ENCODE data around the gene SOCS3.

The SOCS3 gene

GRCh38 chr17:78377858-78378224 is 18.0 kb upstream of the SOCS3 start:
- peaks cover 21% of the 10 kb centered on the region for H3K4me1 ChIP-seq (ENCODE audit: control insufficient read depth, insufficient read depth, low read length)
- H3K9me3 ChIP-seq (ENCODE audit: control insufficient read depth in 2 of 2, low read length in 2 of 2), result no peaks in the 10 kb centered on the region
- peak overlapping the region; percentile 72 to 82 for H3K9ac ChIP-seq (ENCODE audit: low read length in 2 of 2)
- peak overlapping the region; percentile 92 to 93 for H3K4me3 ChIP-seq (ENCODE audit: low read length in 2 of 2)
- peak overlapping the region; percentile 76 for H3K27ac ChIP-seq (ENCODE audit: low read length)
- H3K27me3 ChIP-seq (ENCODE audit: control insufficient read depth in 1 of 2, insufficient read depth in 2 of 2, low read length in 2 of 2), result no peaks in the 10 kb centered on the region
- no peaks in the 10 kb centered on the region for H3K36me3 ChIP-seq (ENCODE audit: control insufficient read depth in 2 of 2, insufficient read depth in 2 of 2, low read length in 2 of 2)

DNA sequence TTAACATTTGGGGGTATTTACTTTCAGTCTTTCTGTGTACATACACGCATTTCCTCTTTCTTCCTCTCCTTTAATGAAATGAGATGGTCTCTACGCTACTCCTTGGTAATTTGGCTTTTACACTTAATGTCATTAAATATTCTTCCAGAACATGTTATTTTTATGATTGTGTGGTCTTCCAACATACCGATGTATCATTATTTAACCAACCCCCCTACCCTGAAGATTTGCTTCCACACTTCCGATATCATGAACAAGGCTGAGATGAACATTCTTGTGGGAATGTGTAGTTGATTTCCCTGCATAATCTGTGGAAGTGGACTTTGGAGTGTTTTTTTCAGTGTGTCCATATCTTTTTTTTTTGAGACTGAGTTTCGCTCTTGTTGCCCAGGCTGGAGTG is 16.3 kb upstream of the SOCS3 start:
- H3K4me1 ChIP-seq (ENCODE audit: control insufficient read depth, insufficient read depth, low read length), result peaks cover 15% of the 10 kb centered on the region
- H3K27ac ChIP-seq (ENCODE audit: low read length), result peak overlapping the region; percentile 49
- no peak overlapping the region for H3K9ac ChIP-seq (ENCODE audit: low read length in 2 of 2)
- H3K4me3 ChIP-seq (ENCODE audit: low read length in 2 of 2), result no peak overlapping the region
- H3K27me3 ChIP-seq (ENCODE audit: control insufficient read depth in 1 of 2, insufficient read depth in 2 of 2, low read length in 2 of 2), result no peaks in the 10 kb centered on the region
- no peaks in the 10 kb centered on the region for H3K36me3 ChIP-seq (ENCODE audit: control insufficient read depth in 2 of 2, insufficient read depth in 2 of 2, low read length in 2 of 2)
- no peaks in the 10 kb centered on the region for H3K9me3 ChIP-seq (ENCODE audit: control insufficient read depth in 2 of 2, low read length in 2 of 2)

DNA sequence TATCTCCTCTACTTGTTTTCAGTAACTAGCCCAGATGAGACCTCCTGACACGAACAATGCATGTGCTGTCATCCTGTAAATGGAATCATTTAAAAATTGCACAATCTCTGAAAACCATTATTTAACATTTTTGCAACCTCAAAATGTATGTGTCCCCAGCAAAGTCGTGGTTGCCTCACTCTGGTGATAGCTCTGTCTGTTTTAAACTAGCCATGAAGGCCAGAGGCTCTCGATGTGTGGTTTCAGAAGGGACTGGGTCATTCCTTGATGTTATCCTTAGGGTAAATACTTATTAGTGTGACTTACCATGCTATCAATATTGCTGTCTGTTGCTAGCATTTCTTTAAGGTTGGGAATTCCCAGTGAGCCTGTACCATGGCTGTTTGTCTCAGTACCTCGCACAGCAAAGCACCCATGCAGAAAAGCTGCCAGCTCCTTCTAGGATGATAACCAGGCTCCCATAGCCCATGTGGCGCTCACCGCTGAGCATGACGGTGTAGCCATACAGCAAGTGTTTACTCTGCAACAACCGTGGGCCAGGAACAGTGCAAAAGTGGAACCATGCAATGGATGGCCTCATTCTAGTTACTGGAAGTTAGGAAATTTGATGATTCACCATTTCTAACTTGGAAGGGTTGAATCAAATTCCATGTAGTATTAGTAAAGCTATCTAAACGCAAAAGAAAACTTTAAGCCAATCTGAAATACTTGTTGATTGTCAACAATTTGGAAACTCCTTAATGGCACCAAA is 15.7 kb upstream of the SOCS3 start:
- peaks cover 15% of the 10 kb centered on the region for H3K4me1 ChIP-seq (ENCODE audit: control insufficient read depth, insufficient read depth, low read length)
- H3K9me3 ChIP-seq (ENCODE audit: control insufficient read depth in 2 of 2, low read length in 2 of 2), result no peaks in the 10 kb centered on the region
- no peaks in the 10 kb centered on the region for H3K36me3 ChIP-seq (ENCODE audit: control insufficient read depth in 2 of 2, insufficient read depth in 2 of 2, low read length in 2 of 2)
- H3K27me3 ChIP-seq (ENCODE audit: control insufficient read depth in 1 of 2, insufficient read depth in 2 of 2, low read length in 2 of 2), result no peaks in the 10 kb centered on the region
- H3K9ac ChIP-seq (ENCODE audit: low read length in 2 of 2), result peak overlapping the region in 1 of 2 donors; percentile 6
- no peak overlapping the region for H3K4me3 ChIP-seq (ENCODE audit: low read length in 2 of 2)
- peak overlapping the region; percentile 49 for H3K27ac ChIP-seq (ENCODE audit: low read length)

GRCh38 chr17:78374631-78375274 is 14.9 kb upstream of the SOCS3 start:
- no peaks in the 10 kb centered on the region for H3K36me3 ChIP-seq (ENCODE audit: control insufficient read depth in 2 of 2, insufficient read depth in 2 of 2, low read length in 2 of 2)
- no peaks in the 10 kb centered on the region for H3K27me3 ChIP-seq (ENCODE audit: control insufficient read depth in 1 of 2, insufficient read depth in 2 of 2, low read length in 2 of 2)
- no peak overlapping the region for H3K9ac ChIP-seq (ENCODE audit: low read length in 2 of 2)
- H3K4me3 ChIP-seq (ENCODE audit: low read length in 2 of 2), result no peak overlapping the region
- no peaks in the 10 kb centered on the region for H3K9me3 ChIP-seq (ENCODE audit: control insufficient read depth in 2 of 2, low read length in 2 of 2)
- H3K27ac ChIP-seq (ENCODE audit: low read length), result peak overlapping the region; percentile 49
- peaks cover 17% of the 10 kb centered on the region for H3K4me1 ChIP-seq (ENCODE audit: control insufficient read depth, insufficient read depth, low read length)

DNA sequence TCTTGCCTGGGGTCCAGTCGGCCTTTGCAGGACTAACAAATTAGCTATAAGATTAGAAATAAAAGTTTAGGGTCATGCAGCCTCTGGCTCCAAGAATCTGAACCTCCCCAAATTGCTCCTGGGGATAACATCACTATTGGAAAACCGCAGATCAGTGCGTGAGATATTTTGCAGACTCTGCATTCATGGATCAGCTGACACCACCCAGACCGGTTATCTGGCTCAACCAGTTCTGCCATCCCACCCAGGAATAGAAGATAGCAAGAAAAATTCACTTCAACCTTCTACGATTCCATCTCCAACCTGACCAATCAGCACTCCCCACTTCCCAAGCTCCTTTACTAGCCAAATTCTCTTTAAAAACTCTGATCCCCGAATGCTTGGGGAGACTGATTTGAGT is 14.3 kb upstream of the SOCS3 start:
- no peaks in the 10 kb centered on the region for H3K27me3 ChIP-seq (ENCODE audit: control insufficient read depth in 1 of 2, insufficient read depth in 2 of 2, low read length in 2 of 2)
- H3K4me1 ChIP-seq (ENCODE audit: control insufficient read depth, insufficient read depth, low read length), result peaks cover 15% of the 10 kb centered on the region
- H3K4me3 ChIP-seq (ENCODE audit: low read length in 2 of 2), result no peak overlapping the region
- H3K27ac ChIP-seq (ENCODE audit: low read length), result no peak overlapping the region
- no peak overlapping the region for H3K9ac ChIP-seq (ENCODE audit: low read length in 2 of 2)
- no peaks in the 10 kb centered on the region for H3K9me3 ChIP-seq (ENCODE audit: control insufficient read depth in 2 of 2, low read length in 2 of 2)
- no peaks in the 10 kb centered on the region for H3K36me3 ChIP-seq (ENCODE audit: control insufficient read depth in 2 of 2, insufficient read depth in 2 of 2, low read length in 2 of 2)

DNA sequence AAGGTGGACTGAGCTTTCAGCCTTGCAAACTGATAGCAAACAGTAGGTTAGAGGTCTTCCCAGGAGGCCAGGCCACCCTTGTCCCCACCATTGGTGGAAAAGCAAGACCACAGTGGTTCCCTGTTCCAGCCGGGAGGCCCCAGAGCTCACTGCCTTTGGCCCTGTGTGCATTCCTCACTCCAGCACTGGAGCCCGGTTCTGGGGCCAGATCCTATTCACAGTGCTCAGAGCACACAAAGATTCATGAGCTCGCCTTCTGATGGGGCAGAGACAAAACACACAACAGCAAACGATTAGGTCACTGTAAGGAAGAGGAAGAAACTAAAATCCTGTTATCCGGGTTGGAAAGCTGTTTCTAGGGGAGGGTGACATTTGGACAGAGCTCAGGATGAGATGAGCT is 13.0 kb upstream of the SOCS3 start:
- Histone ChIP-seq H3K36me3 (ENCODE audit: control insufficient read depth in 2 of 2, insufficient read depth in 2 of 2, low read length in 2 of 2) (no peaks in the 10 kb centered on the region), H3K27ac (ENCODE audit: low read length) (no peak overlapping the region), H3K9me3 (ENCODE audit: control insufficient read depth in 2 of 2, low read length in 2 of 2) (no peaks in the 10 kb centered on the region), H3K4me3 (ENCODE audit: low read length in 2 of 2) (no peak overlapping the region), H3K27me3 (ENCODE audit: control insufficient read depth in 1 of 2, insufficient read depth in 2 of 2, low read length in 2 of 2) (no peaks in the 10 kb centered on the region), H3K4me1 (ENCODE audit: control insufficient read depth, insufficient read depth, low read length) (peaks cover 7% of the 10 kb centered on the region), H3K9ac (ENCODE audit: low read length in 2 of 2) (no peak overlapping the region)

- Histone ChIP-seq H3K27ac (ENCODE audit: low read length) (no peak overlapping the region), H3K9ac (ENCODE audit: low read length in 2 of 2) (no peak overlapping the region), H3K36me3 (ENCODE audit: control insufficient read depth in 2 of 2, insufficient read depth in 2 of 2, low read length in 2 of 2) (no peaks in the 10 kb centered on the region), H3K27me3 (ENCODE audit: control insufficient read depth in 1 of 2, insufficient read depth in 2 of 2, low read length in 2 of 2) (no peaks in the 10 kb centered on the region), H3K4me1 (ENCODE audit: control insufficient read depth, insufficient read depth, low read length) (peaks cover 10% of the 10 kb centered on the region), H3K9me3 (ENCODE audit: control insufficient read depth in 2 of 2, low read length in 2 of 2) (no peaks in the 10 kb centered on the region), H3K4me3 (ENCODE audit: low read length in 2 of 2) (no peak overlapping the region)
Observed at GRCh38 chr17:78371056-78371455, 11.2 kb upstream of the SOCS3 start.

DNA sequence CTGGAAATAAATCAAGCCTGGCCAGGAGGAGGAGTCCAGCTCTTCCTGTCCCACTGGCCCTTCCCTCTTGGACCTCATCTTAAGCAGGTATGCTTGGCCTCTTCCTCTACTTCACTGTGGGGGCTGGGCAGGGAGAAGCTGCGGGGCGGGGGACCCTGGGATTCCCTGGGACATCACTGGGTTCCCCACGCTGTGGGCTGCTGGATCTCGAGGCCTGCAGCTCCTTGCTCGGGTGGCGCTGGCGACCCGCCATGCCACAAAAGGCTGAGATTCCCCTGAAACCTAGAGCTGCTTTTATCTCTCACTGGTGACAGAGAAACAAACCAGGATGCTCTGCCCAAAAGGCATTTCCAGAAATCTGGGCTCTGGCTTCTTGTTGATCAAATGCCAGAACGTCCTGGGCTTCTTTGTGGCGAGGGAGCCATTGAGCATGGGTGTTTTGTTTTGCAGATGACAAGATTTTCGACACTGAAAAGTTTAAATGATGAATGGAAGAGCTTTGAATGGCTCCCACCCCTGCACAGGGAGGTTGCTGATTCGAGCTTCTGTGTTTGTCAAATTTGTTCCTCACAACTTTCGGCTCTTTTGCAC is 10.0 kb upstream of the SOCS3 start:
- H3K36me3 ChIP-seq (ENCODE audit: control insufficient read depth in 2 of 2, insufficient read depth in 2 of 2, low read length in 2 of 2), result no peaks in the 10 kb centered on the region
- no peaks in the 10 kb centered on the region for H3K9me3 ChIP-seq (ENCODE audit: control insufficient read depth in 2 of 2, low read length in 2 of 2)
- no peak overlapping the region for H3K9ac ChIP-seq (ENCODE audit: low read length in 2 of 2)
- no peak overlapping the region for H3K4me3 ChIP-seq (ENCODE audit: low read length in 2 of 2)
- H3K27ac ChIP-seq (ENCODE audit: low read length), result no peak overlapping the region
- no peaks in the 10 kb centered on the region for H3K27me3 ChIP-seq (ENCODE audit: control insufficient read depth in 1 of 2, insufficient read depth in 2 of 2, low read length in 2 of 2)
- H3K4me1 ChIP-seq (ENCODE audit: control insufficient read depth, insufficient read depth, low read length), result peaks cover 11% of the 10 kb centered on the region

DNA sequence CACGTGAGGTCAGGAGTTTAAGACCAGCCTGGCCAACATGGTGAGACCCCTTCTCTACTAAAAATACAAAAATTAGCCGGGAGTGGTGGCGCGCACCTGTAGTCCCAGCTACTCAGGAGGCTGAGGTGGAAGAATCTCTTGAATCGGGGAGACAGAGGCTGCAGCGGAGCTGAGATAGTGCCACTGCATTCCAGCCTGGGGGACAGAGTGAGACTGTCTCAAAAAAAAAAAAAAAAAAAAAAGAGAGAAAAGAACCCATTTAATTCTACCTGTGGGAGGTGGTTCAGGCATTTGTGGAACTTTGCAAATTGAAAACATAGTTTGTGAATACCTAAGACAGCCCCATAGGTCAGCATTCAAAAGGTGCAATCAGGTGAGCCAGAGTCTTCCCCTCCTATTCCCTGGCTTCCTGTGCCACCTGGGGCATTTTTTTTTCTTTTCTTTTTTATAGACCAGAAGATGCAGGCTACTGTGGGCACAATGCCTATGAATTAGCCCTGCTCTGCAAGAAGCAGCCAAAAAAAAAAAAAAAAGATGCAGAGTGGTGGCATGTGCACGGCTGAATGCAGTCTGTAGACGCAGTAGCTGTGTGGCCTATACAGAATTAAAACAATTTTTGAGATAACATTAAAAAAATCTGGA is 9.1 kb upstream of the SOCS3 start:
- H3K27ac ChIP-seq (ENCODE audit: low read length), result no peak overlapping the region
- H3K4me3 ChIP-seq (ENCODE audit: low read length in 2 of 2), result no peak overlapping the region
- no peak overlapping the region for H3K9ac ChIP-seq (ENCODE audit: low read length in 2 of 2)
- no peaks in the 10 kb centered on the region for H3K9me3 ChIP-seq (ENCODE audit: control insufficient read depth in 2 of 2, low read length in 2 of 2)
- H3K36me3 ChIP-seq (ENCODE audit: control insufficient read depth in 2 of 2, insufficient read depth in 2 of 2, low read length in 2 of 2), result no peaks in the 10 kb centered on the region
- peaks cover 10% of the 10 kb centered on the region for H3K4me1 ChIP-seq (ENCODE audit: control insufficient read depth, insufficient read depth, low read length)
- no peaks in the 10 kb centered on the region for H3K27me3 ChIP-seq (ENCODE audit: control insufficient read depth in 1 of 2, insufficient read depth in 2 of 2, low read length in 2 of 2)

DNA sequence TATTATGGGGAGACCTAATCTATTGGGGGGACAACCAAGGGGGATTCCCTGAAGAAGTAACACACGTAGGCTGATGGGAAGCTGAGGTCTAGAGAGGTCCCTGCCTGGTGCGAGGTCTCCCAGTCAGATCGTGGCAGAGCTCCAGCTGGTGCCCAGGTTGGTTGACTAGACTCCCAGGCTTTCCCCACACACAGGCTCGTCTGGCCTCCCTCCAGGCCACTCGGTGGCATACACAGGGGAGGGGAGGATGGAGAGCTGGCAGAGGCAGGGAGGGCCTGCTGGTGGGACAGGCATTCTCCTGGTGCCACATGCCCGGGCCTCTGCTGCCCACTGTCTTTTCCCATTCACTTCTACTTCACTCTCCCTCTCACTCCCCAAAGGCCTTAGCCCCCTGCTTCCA is 8.5 kb upstream of the SOCS3 start:
- no peaks in the 10 kb centered on the region for H3K27me3 ChIP-seq (ENCODE audit: control insufficient read depth in 1 of 2, insufficient read depth in 2 of 2, low read length in 2 of 2)
- no peak overlapping the region for H3K9ac ChIP-seq (ENCODE audit: low read length in 2 of 2)
- H3K36me3 ChIP-seq (ENCODE audit: control insufficient read depth in 2 of 2, insufficient read depth in 2 of 2, low read length in 2 of 2), result no peaks in the 10 kb centered on the region
- no peak overlapping the region for H3K4me3 ChIP-seq (ENCODE audit: low read length in 2 of 2)
- H3K4me1 ChIP-seq (ENCODE audit: control insufficient read depth, insufficient read depth, low read length), result peaks cover 10% of the 10 kb centered on the region
- H3K27ac ChIP-seq (ENCODE audit: low read length), result no peak overlapping the region
- H3K9me3 ChIP-seq (ENCODE audit: control insufficient read depth in 2 of 2, low read length in 2 of 2), result no peaks in the 10 kb centered on the region
